Ectodermal cell (in vitro differentiated cells): ENCODE measurements around the gene HEATR5A.
"Not testable (repeated sequence)": the region's sequence is repeated elsewhere in the genome, so short reads cannot be mapped to it uniquely, and the experiment has no call there.

Experiments
- H3K27ac ChIP-seq: 2 replicates; pipeline ENCODE4 v1.7.0; 2013; ENCODE audit warnings: mild to moderate bottlenecking, low read depth, low read length; ENCODE audit not compliant: insufficient read depth, poor library complexity, severe bottlenecking
- H3K27me3 ChIP-seq: 2 replicates; pipeline ENCODE4 v1.7.0; 2013; ENCODE audit warnings: mild to moderate bottlenecking, low read length; ENCODE audit not compliant: insufficient read depth, control insufficient read depth, poor library complexity, severe bottlenecking
- H3K36me3 ChIP-seq: one replicate; pipeline ENCODE4 v1.7.0; 2013; ENCODE audit warnings: low read length; ENCODE audit not compliant: control insufficient read depth, insufficient read depth
- H3K4me1 ChIP-seq: one replicate; pipeline ENCODE4 v1.7.0; 2013; ENCODE audit warnings: low read length; ENCODE audit not compliant: control insufficient read depth, insufficient read depth
- H3K4me3 ChIP-seq: 2 replicates; pipeline ENCODE4 v1.7.0; 2013; ENCODE audit warnings: low read depth, low read length, control low read depth; ENCODE audit not compliant: insufficient read depth
- H3K9me3 ChIP-seq: 2 replicates; pipeline ENCODE4 v1.7.0; 2013; ENCODE audit warnings: mild to moderate bottlenecking, low read length, moderate library complexity; ENCODE audit not compliant: control insufficient read depth
- WGBS, 2 experiments: methylation state at CpG; one replicate each; pipeline ENCODE4 v1.1.7; 2013; ENCODE audit warnings: missing lambda C conversion rate in 2 of 2; 5-methylcytosine and 5-hydroxymethylcytosine counted together

Gene HEATR5A

GRCh38 chr14:31445703-31446102, 25.4 kb upstream of the HEATR5A start:
- H3K27me3 ChIP-seq: no peaks in the 10 kb centered on the region
- no peaks in the 10 kb centered on the region for H3K9me3 ChIP-seq
- WGBS, 2 experiments: 80 to 96% methylated on average over 1 of the region's 1 CpG

GRCh38 chr14:31442284-31442683, 21.9 kb upstream of the HEATR5A start:
- Histone ChIP-seq H3K27me3 (no peaks in the 10 kb centered on the region), H3K9me3 (no peaks in the 10 kb centered on the region), H3K27ac (no peak overlapping the region), H3K36me3 (no peaks in the 10 kb centered on the region), H3K4me3 (no peak overlapping the region), H3K4me1 (no peaks in the 10 kb centered on the region)
- 94 to 99% methylated on average over 4 to 6 of the region's 6 CpGs for WGBS, 2 experiments

More at GRCh38 chr14:31445703-31446102, 25.4 kb upstream of the HEATR5A start:
- Histone ChIP-seq H3K4me1 (no peaks in the 10 kb centered on the region), H3K36me3 (no peaks in the 10 kb centered on the region), H3K27ac (no peak overlapping the region), H3K4me3 (no peak overlapping the region)

GRCh38 chr14:31441273-31442111, 21.1 kb upstream of the HEATR5A start:
- Histone ChIP-seq H3K4me3 (no peak overlapping the region), H3K9me3 (no peaks in the 10 kb centered on the region), H3K27me3 (no peaks in the 10 kb centered on the region), H3K36me3 (no peaks in the 10 kb centered on the region), H3K4me1 (no peaks in the 10 kb centered on the region), H3K27ac (no peak overlapping the region)
- WGBS, 2 experiments: 88% methylated on average over 7 of the region's 7 CpGs

DNA sequence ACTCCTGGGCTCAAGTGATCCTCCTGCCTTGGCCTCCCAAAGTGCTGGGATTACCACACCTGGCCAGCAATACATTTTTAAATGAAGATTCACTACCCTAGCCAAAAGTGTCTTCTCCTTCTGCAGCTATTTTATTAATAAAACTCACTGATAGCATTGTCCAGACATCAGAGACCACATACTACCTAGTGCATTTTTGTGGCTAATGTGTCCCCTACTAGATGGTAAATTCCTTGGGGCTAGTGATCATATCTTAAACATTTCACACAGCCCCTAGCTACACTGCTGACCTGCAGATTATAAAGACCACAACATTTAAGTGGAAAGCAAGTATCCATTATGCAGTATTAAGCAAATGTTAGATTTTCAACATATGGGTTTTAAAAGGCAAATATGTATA, 19.9 kb upstream of the HEATR5A start:
- H3K9me3 ChIP-seq: no peaks in the 10 kb centered on the region
- H3K4me3 ChIP-seq: no peak overlapping the region
- H3K27me3 ChIP-seq: no peaks in the 10 kb centered on the region
- no peak overlapping the region for H3K27ac ChIP-seq
- no peaks in the 10 kb centered on the region for H3K36me3 ChIP-seq
- H3K4me1 ChIP-seq: no peaks in the 10 kb centered on the region

DNA sequence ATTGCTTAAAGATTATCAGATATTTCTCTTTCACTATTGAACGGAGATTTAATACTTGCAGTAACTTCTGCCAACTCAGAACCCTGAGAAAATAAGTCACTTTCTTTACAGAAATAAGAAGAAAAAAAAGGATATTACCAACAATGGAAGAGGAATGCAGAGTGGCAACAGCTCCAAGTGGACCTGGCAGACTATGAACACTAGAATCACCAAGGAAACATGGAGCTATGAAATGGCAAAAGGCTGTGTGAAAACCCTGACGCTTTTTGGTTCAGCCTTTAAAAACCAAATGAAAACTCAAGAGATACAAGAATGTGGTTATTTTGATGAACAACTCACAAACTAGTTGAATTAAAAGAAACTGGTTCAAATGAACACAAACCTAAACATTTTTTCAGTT, 19.2 kb upstream of the HEATR5A start:
- 87% methylated on average over 2 of the region's 2 CpGs; no CpG with 5 or more reads in 1 of the 2 experiments for WGBS, 2 experiments
- Histone ChIP-seq H3K36me3 (no peaks in the 10 kb centered on the region), H3K4me1 (no peaks in the 10 kb centered on the region), H3K4me3 (no peak overlapping the region), H3K27ac (no peak overlapping the region), H3K9me3 (no peaks in the 10 kb centered on the region), H3K27me3 (no peaks in the 10 kb centered on the region)

DNA sequence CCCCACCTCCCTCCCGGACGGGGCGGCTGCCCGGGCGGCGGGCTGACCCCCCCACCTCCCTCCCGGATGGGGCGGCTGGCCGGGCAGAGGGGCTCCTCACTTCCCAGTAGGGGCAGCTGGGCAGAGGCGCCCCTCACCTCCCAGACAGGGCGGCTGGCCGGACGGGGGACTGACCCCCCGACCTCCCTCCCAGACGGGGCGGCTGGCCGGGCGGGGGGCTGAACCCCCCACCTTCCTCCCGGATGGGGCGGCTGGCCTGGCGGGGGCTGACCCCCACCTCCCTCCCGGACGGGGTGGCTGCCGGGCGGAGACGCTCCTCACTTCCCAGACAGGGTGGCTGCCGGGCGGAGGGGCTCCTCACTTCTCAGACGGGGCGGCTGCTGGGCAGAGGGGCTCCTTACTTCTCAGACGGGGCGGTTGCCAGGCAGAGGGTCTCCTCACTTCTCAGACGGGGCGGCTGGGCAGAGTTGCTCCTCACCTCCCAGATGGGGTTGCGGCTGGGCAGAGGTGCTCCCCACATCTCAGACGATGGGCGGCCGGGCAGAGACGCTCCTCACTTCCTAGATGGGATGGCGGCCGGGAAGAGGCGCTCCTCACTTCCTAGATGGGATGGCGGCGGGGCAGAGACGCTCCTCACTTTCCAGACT, 16.8 kb upstream of the HEATR5A start:
- WGBS, 2 experiments: 94% methylated on average over 40 to 43 of the region's 45 CpGs
- H3K36me3 ChIP-seq, H3K4me3 ChIP-seq, H3K9me3 ChIP-seq, H3K27ac ChIP-seq, H3K4me1 ChIP-seq, H3K27me3 ChIP-seq: not testable (repeated sequence)

DNA sequence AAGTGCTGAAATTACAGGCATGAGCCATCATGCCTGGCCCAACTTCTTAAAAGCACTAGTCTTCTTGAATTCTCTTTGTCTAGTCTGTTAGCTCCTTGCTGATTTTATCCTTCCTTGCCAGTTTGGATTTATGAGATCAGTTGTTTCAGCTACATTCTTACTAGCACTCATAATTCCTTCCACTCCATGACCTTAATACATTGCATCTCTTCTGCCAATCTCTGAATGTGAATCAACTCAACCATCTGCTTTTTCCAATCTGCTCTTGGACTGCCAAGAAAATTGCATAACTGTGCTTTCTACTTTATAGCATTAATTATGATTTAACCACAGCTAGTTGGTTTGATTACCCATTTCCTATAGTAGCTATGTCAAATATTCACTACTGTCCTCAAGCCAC, 14.9 kb upstream of the HEATR5A start:
- Histone ChIP-seq H3K27me3 (no peaks in the 10 kb centered on the region), H3K9me3 (no peaks in the 10 kb centered on the region), H3K36me3 (no peaks in the 10 kb centered on the region), H3K27ac (no peak overlapping the region), H3K4me3 (no peak overlapping the region), H3K4me1 (no peaks in the 10 kb centered on the region)

- Histone ChIP-seq H3K27ac (no peak overlapping the region), H3K4me1 (no peaks in the 10 kb centered on the region), H3K4me3 (no peak overlapping the region), H3K27me3 (no peaks in the 10 kb centered on the region), H3K36me3 (no peaks in the 10 kb centered on the region), H3K9me3 (no peaks in the 10 kb centered on the region)
- WGBS, 2 experiments: 88 to 90% methylated on average over 11 of the region's 11 CpGs
These were observed 10.4 kb upstream of the HEATR5A start for GRCh38 chr14:31430634-31431264.

GRCh38 chr14:31429791-31430190, 9.4 kb upstream of the HEATR5A start:
- H3K9me3 ChIP-seq: no peaks in the 10 kb centered on the region
- no peak overlapping the region for H3K4me3 ChIP-seq
- H3K36me3 ChIP-seq: no peaks in the 10 kb centered on the region
- no peaks in the 10 kb centered on the region for H3K27me3 ChIP-seq
- H3K27ac ChIP-seq: no peak overlapping the region
- 92 to 100% methylated on average over 1 of the region's 1 CpG for WGBS, 2 experiments
- no peaks in the 10 kb centered on the region for H3K4me1 ChIP-seq

- no CpG with 5 or more reads among the region's 1 CpG for WGBS, 2 experiments
- Histone ChIP-seq H3K27ac (no peak overlapping the region), H3K9me3 (no peaks in the 10 kb centered on the region), H3K4me1 (no peaks in the 10 kb centered on the region), H3K4me3 (no peak overlapping the region), H3K27me3 (no peaks in the 10 kb centered on the region), H3K36me3 (no peaks in the 10 kb centered on the region)
These were observed 7.7 kb upstream of the HEATR5A start for GRCh38 chr14:31428011-31428410.
